K562 (cell line): ENCODE data around the gene CMIP. TPM values are rescaled to one million over a fixed set of nuclear protein-coding genes. Genes with fewer than 3 reads are reported as not detected.

Experiments
- ATAC-seq: fragments of 200-7000 bp; cut with Tn5 transposase; 3 replicates; pipeline ENCODE4 v1.9.1; 2020; ENCODE audit warnings: moderate library complexity
- BruUV-seq: library from RNA; stranded (reverse); fragments of 400-500 nt; replicated peaks from 2 replicates; lab custom pipeline; 2021; lab: Mats Ljungman, UMichigan
- CTCF ChIA-PET: fragments of 300-600 bp; formaldehyde crosslinking; extraction: SDS; loops from one replicate; lab custom pipeline; 2021; ENCODE audit warnings: low intra/inter-chr PET ratio; lab: Yijun Ruan, JAX
- POLR2A ChIA-PET: fragments of 300-600, 350-650 bp; sonication (Branson Sonifier 250); formaldehyde crosslinking; extraction: SDS; loops from one replicate; lab custom pipeline; 2021; ENCODE audit warnings: antibody characterized with exemption, inconsistent platforms; lab: Yijun Ruan, JAX
- DNase-seq, 4 experiments: peaks; one replicate each; pipeline versions ENCODE4 v3.0.0 to v3.0.0-alpha.2; 2011 to 2018; ENCODE audit warnings: low spot score in 3 of 4, mixed read lengths in 3 of 4; ENCODE audit errors: extremely low read depth in 1 of 4
- FAIRE-seq: peaks from 2 replicates; lab custom pipeline; 2011; peaks lifted over from hg19 to GRCh38; lab: Jason Lieb, UNC
- H2AFZ ChIP-seq: 2 replicates; pipeline ENCODE4 v1.6.0; 2011; ENCODE audit warnings: low read depth, low read length, control low read depth, inconsistent platforms
- H3K27ac ChIP-seq: fragments of 200-600 bp; 3 replicates; pipeline ENCODE4 v1.8.0; 2011; ENCODE audit warnings: low read depth, mild to moderate bottlenecking, control low read depth, inconsistent platforms, low read length, moderate library complexity, mixed read lengths; ENCODE audit errors: extremely low read depth
- H3K27me3 ChIP-seq, 2 experiments: fragments of 300-600 bp in 1 of 2; 2 replicates in 1 of 2; 3 replicates in 1 of 2; pipeline versions ENCODE4 v1.6.0 to v1.8.0; 2011; ENCODE audit warnings: inconsistent platforms in 2 of 2, low read length in 2 of 2, mild to moderate bottlenecking in 1 of 2, mixed read lengths in 1 of 2, moderate library complexity in 1 of 2; ENCODE audit not compliant: control insufficient read depth in 2 of 2, insufficient read depth in 2 of 2
- H3K36me3 ChIP-seq: fragments of 300-600 bp; 3 replicates; pipeline ENCODE4 v1.8.0; 2011; ENCODE audit warnings: mild to moderate bottlenecking, low read length, inconsistent platforms; ENCODE audit not compliant: control insufficient read depth, insufficient read depth
- H3K4me1 ChIP-seq, 2 experiments: fragments of 200-600 bp in 1 of 2; replicated peaks in 1 of 2; 2 replicates in 1 of 2; 3 replicates in 1 of 2; pipeline versions ENCODE4 v1.5.1 to v1.8.0; 2011; ENCODE audit warnings: inconsistent platforms in 2 of 2, low read length in 2 of 2, mild to moderate bottlenecking in 1 of 2, mixed read lengths in 1 of 2, moderate library complexity in 1 of 2; ENCODE audit not compliant: control insufficient read depth in 2 of 2, insufficient read depth in 2 of 2
- H3K4me2 ChIP-seq: 2 replicates; pipeline ENCODE4 v1.6.1; 2011; ENCODE audit warnings: low read length, control low read depth, inconsistent platforms, mixed read lengths; ENCODE audit not compliant: insufficient read depth
- H3K4me3 ChIP-seq: fragments of 200-600 bp; sonication (generic), shearing (Covaris generic); 2 replicates; pipeline ENCODE4 v1.5.1; 2016; ENCODE audit warnings: control low read depth, inconsistent platforms
- H3K79me2 ChIP-seq: fragments of 200-600 bp; 3 replicates; pipeline ENCODE4 v1.8.0; 2011; ENCODE audit warnings: low read length, inconsistent platforms; ENCODE audit not compliant: control insufficient read depth, insufficient read depth
- H3K9ac ChIP-seq, 2 experiments: 2 replicates each; pipeline versions ENCODE4 v1.6.0 to v1.6.1; 2011; ENCODE audit warnings: low read depth in 2 of 2, low read length in 2 of 2, control low read depth in 1 of 2, inconsistent platforms in 1 of 2, mild to moderate bottlenecking in 1 of 2, mixed read lengths in 1 of 2; ENCODE audit not compliant: insufficient read depth in 1 of 2
- H3K9me1 ChIP-seq: one replicate; pipeline ENCODE4 v1.6.0; 2011; ENCODE audit warnings: inconsistent platforms, mild to moderate bottlenecking, low read length, moderate library complexity; ENCODE audit not compliant: control insufficient read depth, insufficient read depth
- H3K9me3 ChIP-seq: replicated peaks from 2 replicates; pipeline ENCODE4 v1.5.1; 2011; ENCODE audit warnings: low read depth, low read length, inconsistent platforms; ENCODE audit not compliant: control insufficient read depth, insufficient read depth
- H4K20me1 ChIP-seq: replicated peaks from 2 replicates; pipeline ENCODE4 v1.6.1; 2011; ENCODE audit warnings: low read length, inconsistent platforms, mixed read lengths; ENCODE audit not compliant: control insufficient read depth, insufficient read depth
- RERE ChIP-seq: sonication (generic); formaldehyde crosslinking; IDR thresholded peaks from 2 replicates; pipeline ENCODE4 v1.8.0; 2023; ENCODE audit warnings: missing genetic modification reagents, mild to moderate bottlenecking, borderline replicate concordance
- TAL1 ChIP-seq: fragments of 450-650 bp; IDR thresholded peaks from 2 replicates; pipeline ENCODE4 v1.6.1; 2016; ENCODE audit warnings: mild to moderate bottlenecking
- ZBTB17 ChIP-seq: fragments of 450-650 bp; formaldehyde crosslinking; IDR thresholded peaks from 2 replicates; pipeline ENCODE4 v1.4.0; 2020; ENCODE audit warnings: mild to moderate bottlenecking
- ZNF23 ChIP-seq: fragments of 250-450 bp; sonication (Bioruptor Pico); IDR thresholded peaks from 2 replicates; pipeline ENCODE4 v1.4.0; 2020; ENCODE audit warnings: mild to moderate bottlenecking
- WGBS: fragments of 100-300 bp; shearing (Covaris generic); methylation state at CpG from one replicate; pipeline ENCODE4 v1.1.6; 2016; ENCODE audit warnings: low coverage, mixed read lengths; ENCODE audit not compliant: insufficient coverage; ENCODE audit errors: missing lambda C conversion rate; 5-methylcytosine and 5-hydroxymethylcytosine counted together
- in situ Hi-C: fragments of 300-500 bp; cut with MboI; formaldehyde crosslinking; loops from 4 replicates; pipeline ENCODE4 v1.15.0; 2018; ENCODE audit warnings: inconsistent platforms, mixed read lengths
- intact Hi-C: fragments of 100-400 bp; cut with micrococcal nuclease; formaldehyde crosslinking; loops from 2 replicates; pipeline ENCODE4 v1.14.2; 2022
- polyA plus RNA-seq, 8 experiments: library from polyadenylated mRNA; depleted of rRNA in 4 of 8; stranded (reverse) in 5 of 8; unstranded in 3 of 8; fragments of >200 nt; fragmentation: Nextera tagmentation in 2 of 8; fragmentation: Illumina TruSeq in 1 of 8; extraction: Ambion mirVana in 2 of 8; extraction: Trizol in 1 of 8; gene quantifications; 2 replicates each; pipeline versions ENCODE4 v1.2.1 to v1.2.3, GENCODE V29; 2011 to 2014; ENCODE audit warnings: inconsistent platforms in 1 of 8, missing spikeins in 1 of 8
- total RNA-seq, 7 experiments: library from RNA; depleted of rRNA in 6 of 7; stranded (reverse); fragments of >200 nt in 6 of 7; fragmentation: Illumina TruSeq in 2 of 7; extraction: Trizol in 2 of 7; gene quantifications; 2 replicates each; pipeline versions ENCODE4 v1.2.1 to v1.2.3, GENCODE V29; 2011 to 2021; ENCODE audit warnings: low replicate concordance in 1 of 7
- TF ChIP-seq, protein P1 (sequence below): fragments of 200-400 bp; formaldehyde crosslinking; IDR thresholded peaks from 2 replicates; pipeline ENCODE4 v1.6.1; 2017; ENCODE audit warnings: mild to moderate bottlenecking, low read depth, low read length, moderate library complexity

CMIP gene
- total and polyA plus RNA-seq, 9 of the 15 experiments (the other 6 are each of a cell fraction or from before 2014, with no cell fraction given), result 0.94 to 82.5 (median 10.3) TPM

DNA sequence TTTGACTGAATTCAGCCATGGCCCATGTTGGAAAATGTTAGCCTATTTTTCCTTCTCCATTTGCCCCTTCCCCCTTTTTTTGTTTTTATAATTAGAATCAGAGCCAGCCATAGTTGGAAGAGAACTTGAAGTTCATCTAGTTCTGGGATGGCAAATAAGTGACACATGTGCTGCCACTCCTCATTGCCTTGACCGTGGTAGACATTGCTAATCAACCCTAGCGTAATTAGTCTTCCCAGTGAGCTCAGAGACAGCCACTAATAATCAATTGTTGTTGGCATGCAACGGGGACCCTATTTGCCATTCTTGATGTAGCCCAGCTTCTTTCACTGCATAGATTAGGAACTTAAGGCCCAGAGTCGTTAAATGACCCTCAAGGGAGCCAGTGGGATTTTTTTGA, 16.6 kb downstream of the CMIP start:
- intact Hi-C loops, result no loop called here
- H2AFZ ChIP-seq, result no peak overlapping the region
- ATAC-seq, result no peak
- no peak overlapping the region for H3K4me3 ChIP-seq
- ChIA-PET POLR2A (interaction anchor here (0.7 to 1.6 kb wide), 4 partner anchors 12 to 38 kb away, joined by 3 to 12 read pairs (median 4); no protein-coding TSS in a partner anchor), CTCF (no interaction called here)
- TF ChIP-seq RERE (CRISPR knock-in tag) (no peak), ZNF23 (CRISPR knock-in tag) (peak; percentile 77), TAL1 (no peak), ZBTB17 (CRISPR knock-in tag) (peak; percentile 82; the same call in 1 of the 2 replicates)
- TF ChIP-seq, protein P1, sequence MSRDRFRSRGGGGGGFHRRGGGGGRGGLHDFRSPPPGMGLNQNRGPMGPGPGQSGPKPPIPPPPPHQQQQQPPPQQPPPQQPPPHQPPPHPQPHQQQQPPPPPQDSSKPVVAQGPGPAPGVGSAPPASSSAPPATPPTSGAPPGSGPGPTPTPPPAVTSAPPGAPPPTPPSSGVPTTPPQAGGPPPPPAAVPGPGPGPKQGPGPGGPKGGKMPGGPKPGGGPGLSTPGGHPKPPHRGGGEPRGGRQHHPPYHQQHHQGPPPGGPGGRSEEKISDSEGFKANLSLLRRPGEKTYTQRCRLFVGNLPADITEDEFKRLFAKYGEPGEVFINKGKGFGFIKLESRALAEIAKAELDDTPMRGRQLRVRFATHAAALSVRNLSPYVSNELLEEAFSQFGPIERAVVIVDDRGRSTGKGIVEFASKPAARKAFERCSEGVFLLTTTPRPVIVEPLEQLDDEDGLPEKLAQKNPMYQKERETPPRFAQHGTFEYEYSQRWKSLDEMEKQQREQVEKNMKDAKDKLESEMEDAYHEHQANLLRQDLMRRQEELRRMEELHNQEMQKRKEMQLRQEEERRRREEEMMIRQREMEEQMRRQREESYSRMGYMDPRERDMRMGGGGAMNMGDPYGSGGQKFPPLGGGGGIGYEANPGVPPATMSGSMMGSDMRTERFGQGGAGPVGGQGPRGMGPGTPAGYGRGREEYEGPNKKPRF, result no peak
- no peak for DNase-seq
- no peaks in the 10 kb centered on the region for H3K27me3 ChIP-seq
- H3K36me3 ChIP-seq, result peaks cover 55% of the 10 kb centered on the region
- no peaks in the 10 kb centered on the region for H3K9me3 ChIP-seq
- peaks cover 99% of the 10 kb centered on the region for H3K79me2 ChIP-seq
- no peak overlapping the region for H3K4me2 ChIP-seq
- peaks cover 6% of the 10 kb centered on the region; the same call in 1 of the 2 replicates for H4K20me1 ChIP-seq
- WGBS, result 78% methylated on average over 4 of the region's 4 CpGs
- H3K9me1 ChIP-seq, result peaks cover 11% of the 10 kb centered on the region
- no peak for FAIRE-seq
- BruUV-seq, result no TSS peak
- peaks cover 28 to 35% of the 10 kb centered on the region in 2 experiments for H3K4me1 ChIP-seq
- H3K27ac ChIP-seq, result no peak overlapping the region
- H3K9ac ChIP-seq, result no peak overlapping the region
- in situ Hi-C loops, result no loop called here
